ENCODE measurements around the gene CCL1. TPM values are rescaled to one million over a fixed set of nuclear protein-coding genes. Genes with fewer than 3 reads are reported as not detected.

The CCL1 gene
- total and polyA plus RNA-seq, 2 experiments from 2014 or later = not detected

DNA sequence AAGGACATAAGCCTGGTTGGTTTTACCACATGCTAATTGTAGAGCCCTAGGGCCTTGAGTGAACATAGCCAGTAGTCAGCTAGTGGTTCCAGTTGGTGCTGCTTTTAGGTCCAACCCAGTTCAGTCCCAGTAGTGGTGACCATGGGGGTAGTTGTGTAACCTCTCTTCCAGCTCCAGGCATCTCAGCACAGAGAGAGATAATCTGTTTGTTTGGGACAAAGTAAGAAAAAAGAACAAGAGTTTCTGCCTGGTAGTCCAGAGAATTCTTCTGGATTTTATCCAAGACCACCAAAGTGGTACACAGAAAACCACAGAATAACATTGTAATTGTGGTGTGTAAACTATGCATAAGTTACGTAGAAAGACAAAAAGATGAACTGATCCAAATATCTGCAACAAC is 11.9 kb downstream of the CCL1 start:
- H4K20me1 ChIP-seq (ENCODE audit: insufficient read depth) = no peaks in the 10 kb centered on the region
- H3K79me2 ChIP-seq (ENCODE audit: insufficient read depth) = no peaks in the 10 kb centered on the region
- H3K36me3 ChIP-seq (ENCODE audit: low read depth) = no peaks in the 10 kb centered on the region
- H3K9ac ChIP-seq = no peak overlapping the region
- DNase-seq = no peak
- H3K4me1 ChIP-seq (ENCODE audit: insufficient read depth) = no peaks in the 10 kb centered on the region
- H3K27me3 ChIP-seq (replicated peaks; ENCODE audit: insufficient read depth) = no peaks in the 10 kb centered on the region
- no peaks in the 10 kb centered on the region for H3K9me3 ChIP-seq (ENCODE audit: low read depth)
- no peaks in the 10 kb centered on the region for H3F3A ChIP-seq (ENCODE audit: insufficient read depth)
- no peak overlapping the region for H3K27ac ChIP-seq
- in situ Hi-C loops (cut with MboI) = no loop called here
- TF ChIP-seq EZH2phosphoT487 (IDR thresholded peaks at IDR 0.05; ENCODE audit: insufficient read depth, low read depth) (no peak), EZH2 (IDR thresholded peaks at IDR 0.05; ENCODE audit: insufficient read depth, poor library complexity, severe bottlenecking) (no peak)
- WGBS, 2 experiments (ENCODE audit: low coverage in 1 of 2, low lambda C conversion rate in 2 of 2, missing lambda C conversion rate in 2 of 2) = 53 to 55% methylated on average over 1 of the region's 1 CpG
- no peak overlapping the region for H3K4me3 ChIP-seq
- no peak overlapping the region for H2AFZ ChIP-seq
- H3K9me2 ChIP-seq (ENCODE audit: insufficient read depth) = no peaks in the 10 kb centered on the region
- no peak overlapping the region for H3K4me2 ChIP-seq (ENCODE audit: unreplicated experiment)

DNA sequence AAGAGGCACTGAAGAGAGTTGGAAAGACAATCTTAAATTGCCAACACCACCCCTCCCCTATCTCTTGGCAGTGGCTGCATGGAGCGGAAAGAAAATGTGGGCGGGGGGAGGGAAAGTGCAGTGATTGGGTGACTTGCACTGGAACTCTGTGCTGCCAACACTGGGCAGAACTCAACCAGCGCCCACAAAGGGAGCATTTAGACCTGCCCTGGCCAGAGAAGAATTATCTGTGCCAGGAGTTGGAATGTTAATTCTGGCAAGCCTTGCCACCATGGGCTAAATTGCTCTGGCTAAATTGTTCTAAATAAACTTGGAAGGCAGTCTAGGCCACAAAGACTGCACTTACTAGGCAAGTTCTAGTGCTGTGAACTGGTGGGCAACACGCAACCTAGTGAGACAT is 13.3 kb downstream of the CCL1 start:
- Histone ChIP-seq H2AFZ (no peak overlapping the region), H3F3A (ENCODE audit: insufficient read depth) (no peaks in the 10 kb centered on the region), H3K9me3 (ENCODE audit: low read depth) (no peaks in the 10 kb centered on the region), H3K27me3 (replicated peaks; ENCODE audit: insufficient read depth) (no peaks in the 10 kb centered on the region), H3K4me2 (ENCODE audit: unreplicated experiment) (no peak overlapping the region), H3K4me1 (ENCODE audit: insufficient read depth) (no peaks in the 10 kb centered on the region), H4K20me1 (ENCODE audit: insufficient read depth) (no peaks in the 10 kb centered on the region), H3K9me2 (ENCODE audit: insufficient read depth) (no peaks in the 10 kb centered on the region), H3K79me2 (ENCODE audit: insufficient read depth) (no peaks in the 10 kb centered on the region), H3K27ac (no peak overlapping the region), H3K4me3 (no peak overlapping the region), H3K36me3 (ENCODE audit: low read depth) (no peaks in the 10 kb centered on the region), H3K9ac (no peak overlapping the region)
- WGBS, 2 experiments (ENCODE audit: low coverage in 1 of 2, low lambda C conversion rate in 2 of 2, missing lambda C conversion rate in 2 of 2) = 57 to 58% methylated on average over 4 of the region's 4 CpGs
- TF ChIP-seq EZH2 (IDR thresholded peaks at IDR 0.05; ENCODE audit: insufficient read depth, poor library complexity, severe bottlenecking) (no peak), EZH2phosphoT487 (IDR thresholded peaks at IDR 0.05; ENCODE audit: insufficient read depth, low read depth) (no peak)
- DNase-seq = no peak
- in situ Hi-C loops (cut with MboI) = no loop called here

DNA sequence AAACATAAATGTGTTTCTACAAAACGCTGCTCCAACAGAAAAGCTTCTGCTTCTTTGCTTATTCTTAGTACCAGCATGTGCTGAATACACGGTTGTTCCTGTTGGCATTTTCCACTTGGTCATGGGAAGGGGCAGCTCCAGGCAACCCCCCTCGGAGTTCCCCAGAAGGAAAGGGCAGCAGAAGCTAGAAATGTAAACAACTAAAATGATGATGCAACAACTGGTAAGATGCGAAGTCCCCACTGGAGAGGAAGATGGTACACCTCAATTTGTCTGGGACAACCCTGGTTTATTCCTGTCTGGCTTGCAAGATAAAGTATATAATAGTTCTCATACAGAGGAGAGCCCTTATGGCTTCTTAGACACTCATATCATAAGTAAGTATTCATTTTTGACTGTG is 16.0 kb downstream of the CCL1 start:
- H3K36me3 ChIP-seq (ENCODE audit: low read depth) = no peaks in the 10 kb centered on the region
- no peaks in the 10 kb centered on the region for H3K4me1 ChIP-seq (ENCODE audit: insufficient read depth)
- no peaks in the 10 kb centered on the region for H3K9me3 ChIP-seq (ENCODE audit: low read depth)
- no peak overlapping the region for H3K4me2 ChIP-seq (ENCODE audit: unreplicated experiment)
- no peak for DNase-seq
- in situ Hi-C loops (cut with MboI) = no loop called here
- no peaks in the 10 kb centered on the region; the same call in 1 of the 2 replicates for H3K27me3 ChIP-seq (replicated peaks; ENCODE audit: insufficient read depth)
- H4K20me1 ChIP-seq (ENCODE audit: insufficient read depth) = no peaks in the 10 kb centered on the region
- H3K9ac ChIP-seq = no peak overlapping the region
- no peak overlapping the region for H2AFZ ChIP-seq
- H3K27ac ChIP-seq = no peak overlapping the region
- H3K4me3 ChIP-seq = no peak overlapping the region
- H3K79me2 ChIP-seq (ENCODE audit: insufficient read depth) = no peaks in the 10 kb centered on the region
- H3K9me2 ChIP-seq (ENCODE audit: insufficient read depth) = no peaks in the 10 kb centered on the region
- TF ChIP-seq EZH2phosphoT487 (IDR thresholded peaks at IDR 0.05; ENCODE audit: insufficient read depth, low read depth) = no peak
- no peak for TF ChIP-seq EZH2 (IDR thresholded peaks at IDR 0.05; ENCODE audit: insufficient read depth, poor library complexity, severe bottlenecking)
- WGBS, 2 experiments (ENCODE audit: low coverage in 1 of 2, low lambda C conversion rate in 2 of 2, missing lambda C conversion rate in 2 of 2) = 51 to 54% methylated on average over 4 of the region's 4 CpGs
- no peaks in the 10 kb centered on the region for H3F3A ChIP-seq (ENCODE audit: insufficient read depth)

DNA sequence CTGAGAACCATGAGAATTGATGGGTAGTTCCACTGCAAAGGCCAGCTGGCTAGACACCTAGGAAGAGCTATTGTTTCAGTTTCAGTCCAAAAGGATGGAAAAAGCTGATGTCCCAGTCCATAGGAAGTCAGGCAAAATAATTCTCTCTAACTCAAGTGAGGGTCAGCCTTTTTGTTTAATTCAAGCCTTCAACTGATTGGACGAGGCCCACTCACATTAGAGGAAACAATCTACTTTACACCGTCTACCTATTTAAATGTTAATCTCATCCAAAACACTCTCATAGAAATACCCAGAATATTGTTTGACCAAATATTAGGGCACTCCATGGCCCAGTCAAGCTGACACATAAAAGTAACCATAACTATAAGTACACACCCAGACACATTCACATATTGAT is 21.1 kb downstream of the CCL1 start:
- Histone ChIP-seq H3K9me2 (ENCODE audit: insufficient read depth) (no peaks in the 10 kb centered on the region; the same call in 1 of the 2 replicates), H4K20me1 (ENCODE audit: insufficient read depth) (no peaks in the 10 kb centered on the region), H3K4me2 (ENCODE audit: unreplicated experiment) (no peak overlapping the region), H2AFZ (no peak overlapping the region), H3K79me2 (ENCODE audit: insufficient read depth) (no peaks in the 10 kb centered on the region), H3F3A (ENCODE audit: insufficient read depth) (no peaks in the 10 kb centered on the region), H3K27ac (no peak overlapping the region), H3K4me3 (no peak overlapping the region), H3K9me3 (ENCODE audit: low read depth) (no peaks in the 10 kb centered on the region), H3K9ac (no peak overlapping the region), H3K27me3 (replicated peaks; ENCODE audit: insufficient read depth) (peaks cover 7% of the 10 kb centered on the region; the same call in 1 of the 2 replicates), H3K36me3 (ENCODE audit: low read depth) (no peaks in the 10 kb centered on the region), H3K4me1 (ENCODE audit: insufficient read depth) (no peaks in the 10 kb centered on the region)
- no peak for TF ChIP-seq EZH2 (IDR thresholded peaks at IDR 0.05; ENCODE audit: insufficient read depth, poor library complexity, severe bottlenecking)
- TF ChIP-seq EZH2phosphoT487 (IDR thresholded peaks at IDR 0.05; ENCODE audit: insufficient read depth, low read depth) = no peak
- 48 to 72% methylated on average over 2 of the region's 2 CpGs for WGBS, 2 experiments (ENCODE audit: low coverage in 1 of 2, low lambda C conversion rate in 2 of 2, missing lambda C conversion rate in 2 of 2)
- in situ Hi-C loops (cut with MboI) = no loop called here
- no peak for DNase-seq

Data from GM23248 (cell line).